ENCODE measurements around the gene DOK6. TPM values are rescaled to one million over a fixed set of nuclear protein-coding genes. Genes with fewer than 3 reads are reported as not detected.

The DOK6 gene
- total RNA-seq, 1 experiment from 2014 or later, result not detected

- intact Hi-C loops (cut with micrococcal nuclease; ENCODE audit: unreplicated experiment), result no loop called here
- Mint-ChIP-seq H3K4me1 (ENCODE audit: low read depth, unreplicated experiment) (peaks cover 8% of the 10 kb centered on the region), H3K4me3 (ENCODE audit: low read depth, unreplicated experiment) (no peak overlapping the region), H3K27me3 (ENCODE audit: unreplicated experiment) (no peaks in the 10 kb centered on the region), H3K36me3 (ENCODE audit: insufficient read depth, unreplicated experiment) (no peaks in the 10 kb centered on the region), H3K9me3 (ENCODE audit: low read depth, unreplicated experiment) (no peaks in the 10 kb centered on the region), H3K27ac (ENCODE audit: unreplicated experiment) (no peak overlapping the region)
- BruUV-seq (replicated peaks), result no TSS peak
- TF ChIP-seq CTCF (IDR thresholded peaks at IDR 0.05; ENCODE audit: unreplicated experiment), result no peak
- no peak for DNase-seq
- CTCF ChIA-PET, result no interaction called here
Measured at GRCh38 chr18:69432847-69433246, 32.2 kb downstream of the DOK6 start.

DNA sequence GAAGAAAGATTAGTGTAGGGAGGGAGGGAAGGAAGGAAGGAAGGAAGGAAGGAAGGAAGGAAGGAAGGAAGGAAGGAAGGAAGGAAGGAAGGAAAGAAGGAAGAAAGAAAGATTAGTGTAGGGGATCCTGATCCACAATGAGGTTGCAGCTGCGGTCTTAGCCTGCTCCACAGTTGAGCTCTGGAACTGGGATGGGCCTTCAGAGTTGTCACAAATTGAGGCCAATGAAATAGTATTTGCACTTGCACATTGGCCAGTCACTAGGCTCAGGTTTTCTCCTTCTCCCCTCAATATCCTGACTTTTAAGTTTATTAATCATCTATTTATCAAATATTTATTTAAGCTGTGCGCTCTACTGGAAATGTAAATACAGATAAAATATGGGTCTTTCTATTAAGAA lies 34.3 kb downstream of the DOK6 start:
- DNase-seq, result no peak
- no peak for TF ChIP-seq CTCF (IDR thresholded peaks at IDR 0.05; ENCODE audit: unreplicated experiment)
- intact Hi-C loops (cut with micrococcal nuclease; ENCODE audit: unreplicated experiment), result no loop called here
- no peaks in the 10 kb centered on the region for H3K27me3 Mint-ChIP-seq (ENCODE audit: unreplicated experiment)
- no peak overlapping the region for H3K27ac Mint-ChIP-seq (ENCODE audit: unreplicated experiment)
- H3K4me3 Mint-ChIP-seq (ENCODE audit: low read depth, unreplicated experiment), result no peak overlapping the region
- H3K36me3 Mint-ChIP-seq (ENCODE audit: insufficient read depth, unreplicated experiment), result no peaks in the 10 kb centered on the region
- H3K4me1 Mint-ChIP-seq (ENCODE audit: low read depth, unreplicated experiment), result no peaks in the 10 kb centered on the region
- CTCF ChIA-PET, result no interaction called here
- H3K9me3 Mint-ChIP-seq (ENCODE audit: low read depth, unreplicated experiment), result no peaks in the 10 kb centered on the region
- BruUV-seq (replicated peaks), result no TSS peak

DNA sequence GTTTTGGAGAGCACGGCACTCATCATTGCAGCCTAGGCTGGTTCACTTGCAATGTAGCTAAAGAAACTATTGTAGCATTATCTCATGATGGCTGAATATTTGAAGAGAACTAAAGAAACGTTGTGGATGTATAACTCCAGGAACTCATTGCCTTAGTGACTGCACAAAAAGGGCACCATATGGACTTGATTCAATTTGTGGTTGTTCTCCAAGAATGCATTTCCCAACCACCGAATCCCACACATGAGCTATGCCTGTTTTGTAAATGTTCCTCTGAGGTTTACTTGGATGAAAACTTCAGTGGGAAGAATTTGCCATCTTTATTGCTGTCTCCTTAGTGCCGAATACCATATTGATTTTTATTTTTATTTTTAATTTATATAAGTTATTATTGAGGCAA lies 43.5 kb downstream of the DOK6 start:
- TF ChIP-seq CTCF (IDR thresholded peaks at IDR 0.05; ENCODE audit: unreplicated experiment), result no peak
- peaks cover 3% of the 10 kb centered on the region for H3K9me3 Mint-ChIP-seq (ENCODE audit: low read depth, unreplicated experiment)
- no peak for DNase-seq
- H3K27me3 Mint-ChIP-seq (ENCODE audit: unreplicated experiment), result no peaks in the 10 kb centered on the region
- BruUV-seq (replicated peaks), result no TSS peak
- H3K4me3 Mint-ChIP-seq (ENCODE audit: low read depth, unreplicated experiment), result no peak overlapping the region
- CTCF ChIA-PET, result interaction anchor here (0.7 kb wide), 1 partner anchor 1927 kb away, joined by 5 read pairs; no protein-coding TSS in a partner anchor
- no peak overlapping the region for H3K27ac Mint-ChIP-seq (ENCODE audit: unreplicated experiment)
- intact Hi-C loops (cut with micrococcal nuclease; ENCODE audit: unreplicated experiment), result no loop called here
- H3K4me1 Mint-ChIP-seq (ENCODE audit: low read depth, unreplicated experiment), result no peaks in the 10 kb centered on the region
- no peaks in the 10 kb centered on the region for H3K36me3 Mint-ChIP-seq (ENCODE audit: insufficient read depth, unreplicated experiment)

DNA sequence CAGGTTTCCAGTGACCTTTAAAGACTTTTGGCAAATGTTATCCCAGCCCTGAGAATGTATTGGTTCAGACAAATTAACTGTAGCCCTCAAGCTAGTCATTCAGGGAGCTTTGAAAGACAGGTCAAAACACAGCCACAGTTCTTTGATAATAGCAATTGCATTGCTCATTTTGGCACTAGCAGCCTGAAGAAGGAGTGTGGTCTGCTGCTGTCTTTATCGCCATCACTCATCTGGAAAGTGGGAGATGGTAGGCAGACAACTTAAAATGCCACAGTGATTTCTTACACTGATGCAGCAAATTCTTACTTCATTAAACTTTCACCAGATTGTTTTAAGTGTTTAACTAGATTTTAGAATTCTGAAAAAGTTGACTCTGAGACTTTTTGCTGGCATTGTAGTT lies 47.2 kb downstream of the DOK6 start:
- H3K9me3 Mint-ChIP-seq (ENCODE audit: low read depth, unreplicated experiment), result no peaks in the 10 kb centered on the region
- no peak for TF ChIP-seq CTCF (IDR thresholded peaks at IDR 0.05; ENCODE audit: unreplicated experiment)
- intact Hi-C loops (cut with micrococcal nuclease; ENCODE audit: unreplicated experiment), result no loop called here
- H3K4me3 Mint-ChIP-seq (ENCODE audit: low read depth, unreplicated experiment), result no peak overlapping the region
- BruUV-seq (replicated peaks), result no TSS peak
- CTCF ChIA-PET, result no interaction called here
- H3K36me3 Mint-ChIP-seq (ENCODE audit: insufficient read depth, unreplicated experiment), result no peaks in the 10 kb centered on the region
- no peaks in the 10 kb centered on the region for H3K27me3 Mint-ChIP-seq (ENCODE audit: unreplicated experiment)
- DNase-seq, result no peak
- no peaks in the 10 kb centered on the region for H3K4me1 Mint-ChIP-seq (ENCODE audit: low read depth, unreplicated experiment)
- no peak overlapping the region for H3K27ac Mint-ChIP-seq (ENCODE audit: unreplicated experiment)

DNA sequence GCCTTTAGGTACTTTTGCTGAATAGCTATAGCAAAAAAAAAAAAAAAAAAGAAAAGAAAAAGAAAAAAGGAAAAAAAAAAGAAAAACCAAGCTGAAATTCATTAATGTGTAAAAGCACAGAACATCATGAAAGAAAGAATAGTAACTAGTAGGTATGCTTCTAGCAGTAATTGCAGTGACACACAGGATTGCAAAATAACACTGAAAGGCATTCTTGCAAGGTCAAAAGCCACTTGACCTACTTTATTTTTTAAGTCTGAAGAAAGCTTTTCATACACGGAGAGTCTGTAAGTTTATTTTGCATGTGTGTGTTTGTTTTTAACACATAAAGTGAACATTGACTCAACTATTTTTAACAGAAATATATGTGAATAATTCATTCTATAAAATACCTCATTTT lies 54.4 kb downstream of the DOK6 start:
- H3K4me3 Mint-ChIP-seq (ENCODE audit: low read depth, unreplicated experiment), result no peak overlapping the region
- intact Hi-C loops (cut with micrococcal nuclease; ENCODE audit: unreplicated experiment), result no loop called here
- no peaks in the 10 kb centered on the region for H3K4me1 Mint-ChIP-seq (ENCODE audit: low read depth, unreplicated experiment)
- no TSS peak for BruUV-seq (replicated peaks)
- no peaks in the 10 kb centered on the region for H3K36me3 Mint-ChIP-seq (ENCODE audit: insufficient read depth, unreplicated experiment)
- no peak for DNase-seq
- no peak for TF ChIP-seq CTCF (IDR thresholded peaks at IDR 0.05; ENCODE audit: unreplicated experiment)
- no peaks in the 10 kb centered on the region for H3K27me3 Mint-ChIP-seq (ENCODE audit: unreplicated experiment)
- no peak overlapping the region for H3K27ac Mint-ChIP-seq (ENCODE audit: unreplicated experiment)
- CTCF ChIA-PET, result no interaction called here
- H3K9me3 Mint-ChIP-seq (ENCODE audit: low read depth, unreplicated experiment), result no peaks in the 10 kb centered on the region

Measured in Calu3 (cell line).